Activated CD4-positive, alpha-beta T cell treated with anti-CD3 and anti-CD28 coated beads for 36 hours (primary cell): ENCODE measurements around the gene JAKMIP2. TPM values are rescaled to one million over a fixed set of nuclear protein-coding genes. Genes with fewer than 3 reads are reported as not detected.
"Not testable (repeated sequence)": the region's sequence is repeated elsewhere in the genome, so short reads cannot be mapped to it uniquely, and the experiment has no call there.

ENCODE experiments used
- ATAC-seq: fragments of 200-7000 bp; cut with Tn5 transposase; one replicate; pipeline ENCODE4 v1.10.0; 2021; ENCODE audit warnings: mild to moderate bottlenecking, moderate library complexity
- CTCF ChIA-PET: fragments of 350-600 bp; sonication (Branson Sonifier 250); formaldehyde crosslinking; loops from one replicate; lab custom pipeline; 2021; ENCODE audit warnings: antibody characterized with exemption; lab: Charles Lee
- POLR2A ChIA-PET: fragments of 350-600 bp; sonication (Branson Sonifier 250); formaldehyde crosslinking; loops from one replicate; lab custom pipeline; 2021; ENCODE audit warnings: antibody characterized with exemption, inconsistent platforms; lab: Charles Lee
- DNase-seq: peaks from one replicate; pipeline ENCODE4 v3.0.0-alpha.2; 2020
- H3K27ac Mint-ChIP-seq: one replicate; pipeline ENCODE4 v1.8.0; 2021; ENCODE audit warnings: mixed read lengths
- H3K27me3 Mint-ChIP-seq: one replicate; pipeline ENCODE4 v1.8.0; 2021; ENCODE audit warnings: mixed read lengths
- H3K36me3 Mint-ChIP-seq: one replicate; pipeline ENCODE4 v1.8.0; 2021; ENCODE audit warnings: low read depth, mixed read lengths
- H3K4me1 Mint-ChIP-seq: one replicate; pipeline ENCODE4 v1.8.0; 2021; ENCODE audit warnings: mixed read lengths
- H3K4me3 Mint-ChIP-seq: one replicate; pipeline ENCODE4 v1.8.0; 2021; ENCODE audit warnings: mild to moderate bottlenecking, moderate library complexity, mixed read lengths
- H3K9me3 Mint-ChIP-seq: one replicate; pipeline ENCODE4 v1.8.0; 2021; ENCODE audit warnings: low read depth, mixed read lengths
- intact Hi-C, 2 experiments: fragments of 100-400 bp; cut with DNase I in 1 of 2; cut with micrococcal nuclease in 1 of 2; formaldehyde crosslinking; loops; one replicate each; pipeline versions ENCODE4 v1.14.2 to v1.15.1; 2022 to 2024; cut with DNase I, micrococcal nuclease
- total RNA-seq, 2 experiments: library from RNA; stranded (reverse); gene quantifications; one replicate each; pipeline ENCODE4 v1.2.3, GENCODE V29; 2021

Gene JAKMIP2
- total RNA-seq, 2 experiments from 2014 or later, result 3.4 to 3.9 TPM

- POLR2A ChIA-PET, result no interaction called here
- ATAC-seq, result no peak
- H3K4me1 Mint-ChIP-seq, result no peaks in the 10 kb centered on the region
- no peaks in the 10 kb centered on the region for H3K9me3 Mint-ChIP-seq
- intact Hi-C loops, result no loop called here
- H3K36me3 Mint-ChIP-seq, result no peaks in the 10 kb centered on the region
- no peak for DNase-seq
- CTCF ChIA-PET, result interaction anchor here (0.7 kb wide), 1 partner anchor 193 kb away, joined by 3 read pairs; no protein-coding TSS in a partner anchor
- H3K27ac Mint-ChIP-seq, result no peak overlapping the region
- H3K4me3 Mint-ChIP-seq, result no peak overlapping the region
- H3K27me3 Mint-ChIP-seq, result peaks cover 2% of the 10 kb centered on the region
Observed at GRCh38 chr5:147563466-147564123, 218.9 kb downstream of the JAKMIP2 start.

- ChIA-PET CTCF (no interaction called here), POLR2A (no interaction called here)
- Mint-ChIP-seq H3K4me3 (no peak overlapping the region), H3K4me1 (no peaks in the 10 kb centered on the region), H3K27me3 (no peaks in the 10 kb centered on the region), H3K27ac (no peak overlapping the region), H3K9me3 (no peaks in the 10 kb centered on the region), H3K36me3 (no peaks in the 10 kb centered on the region)
- intact Hi-C loops, result no loop called here
- ATAC-seq (no peak), DNase-seq (no peak)
Observed at GRCh38 chr5:147561435-147561834, 221.1 kb downstream of the JAKMIP2 start.

- Mint-ChIP-seq H3K27ac (no peak overlapping the region), H3K4me3 (no peak overlapping the region), H3K36me3 (no peaks in the 10 kb centered on the region), H3K9me3 (no peaks in the 10 kb centered on the region), H3K27me3 (no peaks in the 10 kb centered on the region), H3K4me1 (no peaks in the 10 kb centered on the region)
- ChIA-PET CTCF (no interaction called here), POLR2A (no interaction called here)
- DNase-seq (no peak), ATAC-seq (no peak)
- intact Hi-C loops, result no loop called here
Observed at GRCh38 chr5:147560718-147561331, 221.7 kb downstream of the JAKMIP2 start.

GRCh38 chr5:147559749-147560148 lies 222.8 kb downstream of the JAKMIP2 start:
- H3K4me1 Mint-ChIP-seq, result no peaks in the 10 kb centered on the region
- no peak for ATAC-seq
- no peak overlapping the region for H3K27ac Mint-ChIP-seq
- no peaks in the 10 kb centered on the region for H3K9me3 Mint-ChIP-seq
- no peaks in the 10 kb centered on the region for H3K36me3 Mint-ChIP-seq
- ChIA-PET CTCF (interaction anchor here (0.7 to 1.9 kb wide), 2 partner anchors 15 to 16 kb away, joined by 3 to 10 read pairs; no protein-coding TSS in a partner anchor), POLR2A (interaction anchor here (0.6 kb wide), 1 partner anchor 103 kb away, joined by 6 read pairs; no protein-coding TSS in a partner anchor)
- no peak for DNase-seq
- H3K4me3 Mint-ChIP-seq, result no peak overlapping the region
- peaks cover 3% of the 10 kb centered on the region for H3K27me3 Mint-ChIP-seq
- intact Hi-C loops, result loop anchor here in 1 of 2 experiments (1.0 to 2.0 kb wide), 2 partner anchors 95 to 105 kb away; no protein-coding TSS in a partner anchor

GRCh38 chr5:147558826-147559225 lies 223.7 kb downstream of the JAKMIP2 start:
- ATAC-seq, result no peak
- H3K4me3 Mint-ChIP-seq, result no peak overlapping the region
- H3K27ac Mint-ChIP-seq, result no peak overlapping the region
- DNase-seq, result peak; percentile 18
- CTCF ChIA-PET, result interaction anchor here (0.5 to 1.9 kb wide), 2 partner anchors 17 to 107 kb away, joined by 3 to 10 read pairs; no protein-coding TSS in a partner anchor
- H3K4me1 Mint-ChIP-seq, result no peaks in the 10 kb centered on the region
- no peaks in the 10 kb centered on the region for H3K9me3 Mint-ChIP-seq
- H3K36me3 Mint-ChIP-seq, result no peaks in the 10 kb centered on the region
- POLR2A ChIA-PET, result no interaction called here
- intact Hi-C loops, result loop anchor here in 1 of 2 experiments (1.0 to 2.0 kb wide), 2 partner anchors 95 to 104 kb away; no protein-coding TSS in a partner anchor
- peaks cover 3% of the 10 kb centered on the region for H3K27me3 Mint-ChIP-seq

GRCh38 chr5:147557876-147558745 lies 224.4 kb downstream of the JAKMIP2 start:
- no peaks in the 10 kb centered on the region for H3K36me3 Mint-ChIP-seq
- DNase-seq, result no peak
- no peaks in the 10 kb centered on the region for H3K9me3 Mint-ChIP-seq
- intact Hi-C loops, result loop anchor here in 1 of 2 experiments (2.0 kb wide), 1 partner anchor 103 kb away; no protein-coding TSS in a partner anchor
- no peak overlapping the region for H3K4me3 Mint-ChIP-seq
- no peak overlapping the region for H3K27ac Mint-ChIP-seq
- ChIA-PET POLR2A (no interaction called here), CTCF (interaction anchor here (0.5 to 0.7 kb wide), 2 partner anchors 106 to 107 kb away, joined by 3 read pairs; no protein-coding TSS in a partner anchor)
- no peaks in the 10 kb centered on the region for H3K4me1 Mint-ChIP-seq
- H3K27me3 Mint-ChIP-seq, result peaks cover 3% of the 10 kb centered on the region
- no peak for ATAC-seq

GRCh38 chr5:147555176-147555575 lies 227.4 kb downstream of the JAKMIP2 start:
- Mint-ChIP-seq H3K27ac (no peak overlapping the region), H3K27me3 (peaks cover 3% of the 10 kb centered on the region), H3K36me3 (no peaks in the 10 kb centered on the region), H3K9me3 (no peaks in the 10 kb centered on the region), H3K4me1 (no peaks in the 10 kb centered on the region), H3K4me3 (no peak overlapping the region)
- ChIA-PET CTCF (no interaction called here), POLR2A (no interaction called here)
- ATAC-seq, result no peak
- no peak for DNase-seq
- intact Hi-C loops, result no loop called here

- intact Hi-C loops, result no loop called here
- H3K4me3 Mint-ChIP-seq, result no peak overlapping the region
- POLR2A ChIA-PET, result no interaction called here
- no peaks in the 10 kb centered on the region for H3K36me3 Mint-ChIP-seq
- H3K27me3 Mint-ChIP-seq, result peaks cover 4% of the 10 kb centered on the region
- H3K9me3 Mint-ChIP-seq, result no peaks in the 10 kb centered on the region
- H3K4me1 Mint-ChIP-seq, result no peaks in the 10 kb centered on the region
- CTCF ChIA-PET, result no interaction called here
- no peak overlapping the region for H3K27ac Mint-ChIP-seq
- no peak for ATAC-seq
- no peak for DNase-seq
Observed at GRCh38 chr5:147554261-147554817, 228.2 kb downstream of the JAKMIP2 start.

- H3K4me3 Mint-ChIP-seq, H3K4me1 Mint-ChIP-seq, H3K9me3 Mint-ChIP-seq, DNase-seq, intact Hi-C loops, H3K27me3 Mint-ChIP-seq, H3K27ac Mint-ChIP-seq, ATAC-seq, CTCF ChIA-PET, H3K36me3 Mint-ChIP-seq, POLR2A ChIA-PET: not testable (repeated sequence)
Observed at GRCh38 chr5:147553817-147554216, 228.7 kb downstream of the JAKMIP2 start.

- Mint-ChIP-seq H3K4me3 (no peak overlapping the region), H3K9me3 (no peaks in the 10 kb centered on the region), H3K27ac (no peak overlapping the region), H3K27me3 (peaks cover 5% of the 10 kb centered on the region), H3K4me1 (no peaks in the 10 kb centered on the region), H3K36me3 (no peaks in the 10 kb centered on the region)
- intact Hi-C loops, result no loop called here
- CTCF ChIA-PET, result no interaction called here
- POLR2A ChIA-PET, result no interaction called here
- DNase-seq (no peak), ATAC-seq (no peak)
Observed at GRCh38 chr5:147552897-147553296, 229.6 kb downstream of the JAKMIP2 start.

GRCh38 chr5:147551677-147552076 lies 230.9 kb downstream of the JAKMIP2 start:
- ChIA-PET CTCF (no interaction called here), POLR2A (no interaction called here)
- Mint-ChIP-seq H3K9me3 (no peaks in the 10 kb centered on the region), H3K27ac (no peak overlapping the region), H3K27me3 (peaks cover 5% of the 10 kb centered on the region), H3K4me3 (no peak overlapping the region), H3K36me3 (no peaks in the 10 kb centered on the region), H3K4me1 (no peaks in the 10 kb centered on the region)
- intact Hi-C loops, result no loop called here
- ATAC-seq (no peak), DNase-seq (no peak)
